HL-60 (cell line): ENCODE measurements around the gene RNF144A.
"Not testable (repeated sequence)": the region's sequence is repeated elsewhere in the genome, so short reads cannot be mapped to it uniquely, and the experiment has no call there.

ENCODE experiments used
- DNase-seq, 2 experiments: peaks; one replicate each; pipeline ENCODE4 v3.0.0-alpha.2; 2010 to 2020; ENCODE audit warnings: low read depth in 1 of 2, low spot score in 1 of 2
- H3K27ac ChIP-seq: fragments of 250-450 bp; sonication (Bioruptor Pico); replicated peaks from 2 replicates; pipeline ENCODE4 v1.5.1; 2020; ENCODE audit warnings: mild to moderate bottlenecking, moderate library complexity
- H3K27me3 ChIP-seq: fragments of 250-450 bp; sonication (Bioruptor Pico); 2 replicates; pipeline ENCODE4 v1.5.1; 2021; ENCODE audit warnings: mild to moderate bottlenecking, moderate library complexity; ENCODE audit not compliant: insufficient read depth, poor library complexity, severe bottlenecking
- H3K4me3 ChIP-seq: replicated peaks from 2 replicates; pipeline ENCODE4 v1.5.1; 2011; ENCODE audit warnings: mild to moderate bottlenecking, control low read depth, low read length; ENCODE audit not compliant: insufficient read depth
- CTCF ChIP-seq: IDR thresholded peaks from one replicate; pipeline ENCODE4 v1.5.1; 2011; ENCODE audit warnings: low read length, control low read depth, inconsistent platforms; ENCODE audit not compliant: insufficient read depth
- GABPA ChIP-seq: IDR thresholded peaks from 2 replicates; pipeline ENCODE4 v1.6.1; 2012; ENCODE audit warnings: low read depth
- POLR2AphosphoS5 ChIP-seq: IDR thresholded peaks from 2 replicates; pipeline ENCODE4 v1.6.1; 2012; ENCODE audit warnings: low read depth
- SPI1 ChIP-seq: IDR thresholded peaks from 2 replicates; pipeline ENCODE4 v1.6.1; 2012; ENCODE audit warnings: low read depth, mild to moderate bottlenecking, borderline replicate concordance
- TF ChIP-seq, protein P1 (sequence below): IDR thresholded peaks from 2 replicates; pipeline ENCODE4 v1.6.1; 2012; ENCODE audit warnings: low read depth; ENCODE audit not compliant: insufficient replicate concordance

Gene RNF144A

GRCh38 chr2:6995391-6996097 lies 78.3 kb downstream of the RNF144A start:
- Histone ChIP-seq H3K4me3 (no peak overlapping the region), H3K27ac (no peak overlapping the region), H3K27me3 (no peaks in the 10 kb centered on the region)
- DNase-seq, result no peak
- TF ChIP-seq CTCF (no peak), SPI1 (no peak), GABPA (no peak), POLR2AphosphoS5 (no peak)
- TF ChIP-seq, protein P1, sequence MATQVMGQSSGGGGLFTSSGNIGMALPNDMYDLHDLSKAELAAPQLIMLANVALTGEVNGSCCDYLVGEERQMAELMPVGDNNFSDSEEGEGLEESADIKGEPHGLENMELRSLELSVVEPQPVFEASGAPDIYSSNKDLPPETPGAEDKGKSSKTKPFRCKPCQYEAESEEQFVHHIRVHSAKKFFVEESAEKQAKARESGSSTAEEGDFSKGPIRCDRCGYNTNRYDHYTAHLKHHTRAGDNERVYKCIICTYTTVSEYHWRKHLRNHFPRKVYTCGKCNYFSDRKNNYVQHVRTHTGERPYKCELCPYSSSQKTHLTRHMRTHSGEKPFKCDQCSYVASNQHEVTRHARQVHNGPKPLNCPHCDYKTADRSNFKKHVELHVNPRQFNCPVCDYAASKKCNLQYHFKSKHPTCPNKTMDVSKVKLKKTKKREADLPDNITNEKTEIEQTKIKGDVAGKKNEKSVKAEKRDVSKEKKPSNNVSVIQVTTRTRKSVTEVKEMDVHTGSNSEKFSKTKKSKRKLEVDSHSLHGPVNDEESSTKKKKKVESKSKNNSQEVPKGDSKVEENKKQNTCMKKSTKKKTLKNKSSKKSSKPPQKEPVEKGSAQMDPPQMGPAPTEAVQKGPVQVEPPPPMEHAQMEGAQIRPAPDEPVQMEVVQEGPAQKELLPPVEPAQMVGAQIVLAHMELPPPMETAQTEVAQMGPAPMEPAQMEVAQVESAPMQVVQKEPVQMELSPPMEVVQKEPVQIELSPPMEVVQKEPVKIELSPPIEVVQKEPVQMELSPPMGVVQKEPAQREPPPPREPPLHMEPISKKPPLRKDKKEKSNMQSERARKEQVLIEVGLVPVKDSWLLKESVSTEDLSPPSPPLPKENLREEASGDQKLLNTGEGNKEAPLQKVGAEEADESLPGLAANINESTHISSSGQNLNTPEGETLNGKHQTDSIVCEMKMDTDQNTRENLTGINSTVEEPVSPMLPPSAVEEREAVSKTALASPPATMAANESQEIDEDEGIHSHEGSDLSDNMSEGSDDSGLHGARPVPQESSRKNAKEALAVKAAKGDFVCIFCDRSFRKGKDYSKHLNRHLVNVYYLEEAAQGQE, result no peak

- DNase-seq, result peak; percentile 70 to 94
- H3K4me3 ChIP-seq, result no peak overlapping the region
- H3K27ac ChIP-seq, result peak overlapping the region; percentile 70
- TF ChIP-seq SPI1 (peak; percentile 5; the same call in 1 of the 2 replicates), CTCF (no peak)
- H3K27me3 ChIP-seq, result no peaks in the 10 kb centered on the region
Observed at GRCh38 chr2:6999211-6999877, 82.1 kb downstream of the RNF144A start.

DNA sequence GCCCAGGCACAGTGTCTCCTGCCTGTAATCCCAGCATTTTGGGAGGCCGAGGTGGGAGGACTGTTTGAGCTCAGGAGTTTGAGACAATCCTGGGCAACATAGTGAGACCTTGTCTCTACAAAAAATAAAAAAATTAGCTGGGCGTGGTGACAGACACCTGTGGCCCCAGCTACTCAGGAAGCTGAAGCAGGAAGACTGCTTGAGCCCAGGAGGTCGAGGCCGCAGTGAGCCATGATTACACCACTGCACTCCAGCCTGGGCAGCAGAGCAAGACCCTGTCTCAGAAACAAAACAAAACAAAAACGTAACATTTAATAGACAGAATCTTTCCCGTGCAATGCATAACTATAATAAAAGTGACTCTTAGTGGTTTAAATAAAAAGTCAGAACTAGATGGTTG lies 84.2 kb downstream of the RNF144A start:
- DNase-seq, H3K27me3 ChIP-seq, H3K4me3 ChIP-seq: not testable (repeated sequence)
- H3K27ac ChIP-seq, result peak overlapping the region; percentile 70

DNA sequence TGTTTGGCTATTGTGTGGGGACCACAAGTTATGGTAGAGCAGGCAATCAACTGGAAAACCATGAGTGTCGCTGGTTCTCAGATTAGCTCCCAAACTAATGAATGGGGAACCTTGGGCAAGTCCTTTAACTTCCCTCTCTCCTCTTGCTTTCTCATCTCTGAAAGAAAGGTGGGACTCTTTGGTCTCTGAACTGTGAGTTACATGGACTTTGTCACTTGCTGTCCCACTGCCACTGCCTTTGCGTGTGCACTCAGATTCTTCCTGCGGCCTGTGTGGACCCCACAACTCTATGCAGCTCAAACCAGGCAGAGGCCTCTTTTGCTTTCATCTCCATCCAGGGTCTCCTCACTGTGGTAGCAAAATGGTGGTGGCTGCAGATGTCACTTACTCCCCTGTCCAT lies 86.7 kb downstream of the RNF144A start:
- Histone ChIP-seq H3K27me3 (no peaks in the 10 kb centered on the region), H3K4me3 (no peak overlapping the region), H3K27ac (peak overlapping the region; percentile 75)
- TF ChIP-seq, protein P1, result no peak
- DNase-seq, result no peak

DNA sequence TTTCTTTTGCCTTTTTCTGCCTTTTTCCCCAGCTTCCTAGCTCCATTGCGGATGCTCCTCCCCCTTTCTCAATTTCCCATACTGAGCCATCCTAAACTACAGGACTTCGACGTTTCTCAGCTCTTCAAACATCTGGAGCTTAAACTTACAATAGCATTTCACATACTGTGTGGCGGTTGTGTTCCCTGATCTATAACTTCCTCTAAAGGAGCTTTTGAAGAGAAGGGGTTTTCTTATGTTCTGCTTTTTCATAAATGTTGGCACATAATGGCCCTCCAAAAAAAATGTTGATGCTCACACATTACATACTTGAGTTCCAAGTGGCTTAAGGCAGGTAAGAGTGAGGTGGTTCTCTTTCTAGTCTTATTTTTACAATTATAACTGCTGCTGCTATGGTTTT lies 87.4 kb downstream of the RNF144A start:
- TF ChIP-seq, protein P1, result no peak
- TF ChIP-seq GABPA, result no peak
- TF ChIP-seq CTCF, result no peak
- peak; percentile 27; the same call in 1 of the 2 replicates for TF ChIP-seq POLR2AphosphoS5
- DNase-seq, result peak in 1 of 2 experiments; percentile 77
- Histone ChIP-seq H3K27ac (peak overlapping the region; percentile 75), H3K4me3 (no peak overlapping the region), H3K27me3 (no peaks in the 10 kb centered on the region)
